Measurements from ENCODE around the gene MARK2. TPM values are rescaled to one million over a fixed set of nuclear protein-coding genes. Genes with fewer than 3 reads are reported as not detected.

The MARK2 gene
- polyA plus RNA-seq, 10 donors, result 15.8 to 21.8 (median 16.9) TPM

Other genes starting within 250 kb of the MARK2 start
- gene PLAAT3, start 224.7 kb upstream of the MARK2 start, polyA plus RNA-seq (ENCODE audit: insufficient read length in 10 of 10), result 10 to 100 TPM; 24.9 to 50.7 (median 36.9) TPM
- gene ATL3, start 167.7 kb upstream of the MARK2 start, polyA plus RNA-seq (ENCODE audit: insufficient read length in 10 of 10), result 10 to 100 TPM; 14.9 to 24.1 (median 18.8) TPM
- 10 to 100 TPM; 52.9 to 75.2 (median 62.4) TPM for gene RTN3, start 157.6 kb upstream of the MARK2 start, polyA plus RNA-seq (ENCODE audit: insufficient read length in 10 of 10)
- 10 to 100 TPM; 20.0 to 31.0 (median 26.5) TPM for gene ZFTA, start 70.3 kb upstream of the MARK2 start, polyA plus RNA-seq (ENCODE audit: insufficient read length in 10 of 10)
- gene SPINDOC, start 25.7 kb upstream of the MARK2 start, polyA plus RNA-seq (ENCODE audit: insufficient read length in 10 of 10), result 10 to 100 TPM; 19.7 to 31.7 (median 21.2) TPM
- 10 to 100 TPM in 8 of 10 donors, 1 to 10 TPM in 2; 9.4 to 16.0 (median 11.8) TPM for gene RCOR2, start 78.1 kb downstream of the MARK2 start, polyA plus RNA-seq (ENCODE audit: insufficient read length in 10 of 10)
- 10 to 100 TPM; 13.3 to 23.6 (median 15.4) TPM for gene NAA40, start 99.9 kb downstream of the MARK2 start, polyA plus RNA-seq (ENCODE audit: insufficient read length in 10 of 10)
- 100 to 1,000 TPM; 193 to 294 (median 224) TPM for gene COX8A, start 135.5 kb downstream of the MARK2 start, polyA plus RNA-seq (ENCODE audit: insufficient read length in 10 of 10)
- 10 to 100 TPM; 44.0 to 60.0 (median 50.3) TPM for gene OTUB1, start 147.3 kb downstream of the MARK2 start, polyA plus RNA-seq (ENCODE audit: insufficient read length in 10 of 10)
- 1 to 10 TPM; 1.7 to 6.9 (median 2.3) TPM for gene FLRT1, start 196.8 kb downstream of the MARK2 start, polyA plus RNA-seq (ENCODE audit: insufficient read length in 10 of 10)

All from muscle of back (tissue), 10 donors.